H1 (cell line): ENCODE data around the gene NECAB3. TPM values are rescaled to one million over a fixed set of nuclear protein-coding genes. Genes with fewer than 3 reads are reported as not detected.
A peak's percentile ranks its signal among the peaks of the same experiment; 100 is the strongest.

ENCODE experiments used
- CTCF ChIA-PET: fragments of 300-600 bp; sonication (Branson Sonifier 250); formaldehyde crosslinking; loops from one replicate; lab custom pipeline; 2021; ENCODE audit not compliant: partially characterized antibody; lab: Charles Lee
- POLR2A ChIA-PET: fragments of 300-600 bp; sonication (Branson Sonifier 250); formaldehyde crosslinking; loops from one replicate; lab custom pipeline; 2021; ENCODE audit warnings: inconsistent platforms; ENCODE audit not compliant: partially characterized antibody; lab: Charles Lee
- DNase-seq, 2 experiments: peaks; one replicate each; pipeline versions ENCODE4 v3.0.0 to v3.0.0-alpha.2; 2010 to 2022; ENCODE audit warnings: low spot score in 2 of 2, low read depth in 1 of 2, mixed read lengths in 1 of 2
- FAIRE-seq: peaks from 2 replicates; lab custom pipeline; 2011; peaks lifted over from hg19 to GRCh38; lab: Jason Lieb, UNC
- H2AFZ ChIP-seq: 2 replicates; pipeline ENCODE4 v1.8.1; 2012; ENCODE audit warnings: low read length, inconsistent platforms
- H2AK5ac ChIP-seq: 2 replicates; pipeline ENCODE4 v1.6.1; 2013; ENCODE audit warnings: low read depth, low read length
- H2BK120ac ChIP-seq: replicated peaks from 2 replicates; pipeline ENCODE3; 2013; ENCODE audit warnings: low read depth, low read length, inconsistent platforms
- H2BK12ac ChIP-seq: 2 replicates; pipeline ENCODE4 v1.6.1; 2013; ENCODE audit warnings: low read depth, low read length
- H2BK15ac ChIP-seq: 2 replicates; pipeline ENCODE4 v1.6.1; 2013; ENCODE audit warnings: low read length
- H2BK20ac ChIP-seq: 2 replicates; pipeline ENCODE4 v1.6.1; 2013; ENCODE audit warnings: low read length
- H2BK5ac ChIP-seq: 2 replicates; pipeline ENCODE4 v1.6.1; 2013; ENCODE audit warnings: low read depth, low read length
- H3K14ac ChIP-seq: 2 replicates; pipeline ENCODE4 v1.6.1; 2013; ENCODE audit warnings: inconsistent platforms; ENCODE audit not compliant: insufficient read length
- H3K18ac ChIP-seq: 2 replicates; pipeline ENCODE4 v1.6.1; 2013; ENCODE audit warnings: low read length; ENCODE audit errors: extremely low read depth
- H3K23ac ChIP-seq: 2 replicates; pipeline ENCODE4 v1.6.1; 2013; ENCODE audit warnings: inconsistent platforms; ENCODE audit not compliant: insufficient read length
- H3K23me2 ChIP-seq: 2 replicates; pipeline ENCODE4 v1.6.1; 2013; ENCODE audit warnings: low read depth, low read length
- H3K27ac ChIP-seq: 2 replicates; pipeline ENCODE4 v1.6.1; 2011; ENCODE audit warnings: low read depth, low read length, inconsistent platforms
- H3K27me3 ChIP-seq, 4 experiments: replicated peaks in 1 of 4; 1 replicate in 1 of 4; 2 replicates in 3 of 4; pipeline versions ENCODE4 v1.6.1 to v1.8.1; 2011 to 2013; ENCODE audit warnings: low read length in 3 of 4, mild to moderate bottlenecking in 3 of 4, inconsistent platforms in 2 of 4, mixed read lengths in 2 of 4, moderate library complexity in 1 of 4; ENCODE audit not compliant: control insufficient read depth in 3 of 4, insufficient read depth in 3 of 4; ENCODE audit errors: extremely low read depth in 1 of 4
- H3K36me3 ChIP-seq, 4 experiments: 2 replicates each; pipeline versions ENCODE4 v1.6.1 to v1.8.1; 2011 to 2013; ENCODE audit warnings: mild to moderate bottlenecking in 4 of 4, low read length in 3 of 4, moderate library complexity in 2 of 4, control low read depth in 1 of 4, inconsistent platforms in 1 of 4; ENCODE audit not compliant: insufficient read depth in 4 of 4, control insufficient read depth in 2 of 4
- H3K4ac ChIP-seq: replicated peaks from 2 replicates; pipeline ENCODE3; 2013; ENCODE audit warnings: low read length, low read depth, mixed read lengths, inconsistent platforms; ENCODE audit not compliant: insufficient read length
- H3K4me1 ChIP-seq, 4 experiments: replicated peaks in 1 of 4; 1 replicate in 1 of 4; 2 replicates in 3 of 4; pipeline versions ENCODE4 v1.6.1 to v1.8.1; 2011 to 2013; ENCODE audit warnings: low read length in 3 of 4, inconsistent platforms in 2 of 4, mixed read lengths in 1 of 4; ENCODE audit not compliant: insufficient read depth in 4 of 4, control insufficient read depth in 3 of 4
- H3K4me2 ChIP-seq, 2 experiments: 2 replicates each; pipeline versions ENCODE4 v1.6.1 to v1.8.1; 2011 to 2013; ENCODE audit warnings: low read depth in 2 of 2, low read length in 2 of 2, control low read depth in 1 of 2, inconsistent platforms in 1 of 2, mild to moderate bottlenecking in 1 of 2; ENCODE audit not compliant: insufficient read depth in 1 of 2
- H3K4me3 ChIP-seq, 4 experiments: fragments of 200-600, 300-600 bp in 1 of 4; sonication (generic), shearing (Covaris generic), sonication (Bioruptor Twin) in 1 of 4; 2 replicates each; pipeline versions ENCODE4 v1.5.1 to v1.8.1; 2011 to 2016; ENCODE audit warnings: low read length in 4 of 4, low read depth in 3 of 4, control low read depth in 2 of 4, inconsistent platforms in 2 of 4, mild to moderate bottlenecking in 2 of 4, mixed read lengths in 1 of 4, moderate library complexity in 1 of 4; ENCODE audit not compliant: insufficient read depth in 2 of 4; ENCODE audit errors: extremely low read depth in 1 of 4
- H3K56ac ChIP-seq: replicated peaks from 2 replicates; pipeline ENCODE3; 2013; ENCODE audit warnings: low read depth, mild to moderate bottlenecking, mixed read lengths, low read length, inconsistent platforms; ENCODE audit not compliant: insufficient read length
- H3K79me1 ChIP-seq: 2 replicates; pipeline ENCODE4 v1.6.1; 2013; ENCODE audit warnings: low read depth, low read length, control low read depth
- H3K79me2 ChIP-seq, 2 experiments: 2 replicates each; pipeline versions ENCODE4 v1.6.1 to v1.8.1; 2012 to 2013; ENCODE audit warnings: low read length in 2 of 2, mild to moderate bottlenecking in 2 of 2, inconsistent platforms in 1 of 2; ENCODE audit not compliant: insufficient read depth in 2 of 2, control insufficient read depth in 1 of 2
- H3K9ac ChIP-seq, 4 experiments: replicated peaks in 1 of 4; 1 replicate in 1 of 4; 2 replicates in 3 of 4; pipeline versions ENCODE4 v1.6.1 to v1.8.1; 2011 to 2013; ENCODE audit warnings: low read depth in 3 of 4, low read length in 3 of 4, control low read depth in 2 of 4, mild to moderate bottlenecking in 2 of 4, moderate library complexity in 2 of 4, inconsistent platforms in 1 of 4; ENCODE audit errors: extremely low read depth in 1 of 4
- H3K9me3 ChIP-seq, 2 experiments: 2 replicates each; pipeline versions ENCODE4 v1.6.1 to v1.8.1; 2012 to 2013; ENCODE audit warnings: mild to moderate bottlenecking in 2 of 2, moderate library complexity in 2 of 2, control low read depth in 1 of 2, inconsistent platforms in 1 of 2, low read depth in 1 of 2, low read length in 1 of 2, mixed read lengths in 1 of 2; ENCODE audit not compliant: insufficient read depth in 2 of 2
- H4K20me1 ChIP-seq, 2 experiments: replicated peaks in 1 of 2; 2 replicates each; pipeline versions ENCODE3 to v1.8.1; 2011 to 2013; ENCODE audit warnings: inconsistent platforms in 2 of 2, low read length in 2 of 2, mild to moderate bottlenecking in 1 of 2; ENCODE audit not compliant: insufficient read depth in 2 of 2, control insufficient read depth in 1 of 2
- H4K5ac ChIP-seq: 2 replicates; pipeline ENCODE4 v1.6.1; 2013; ENCODE audit warnings: low read length, low read depth, mixed read lengths, inconsistent platforms; ENCODE audit not compliant: insufficient read length
- H4K8ac ChIP-seq: 2 replicates; pipeline ENCODE4 v1.8.0; 2013; ENCODE audit warnings: mild to moderate bottlenecking, moderate library complexity, low read length, inconsistent platforms; ENCODE audit not compliant: insufficient read depth; ENCODE audit errors: extremely low read depth
- H4K91ac ChIP-seq: replicated peaks from 2 replicates; pipeline ENCODE3; 2013; ENCODE audit warnings: low read length, mixed read lengths, inconsistent platforms; ENCODE audit not compliant: insufficient read length
- HDAC2 ChIP-seq, 2 experiments: fragments of 300-600 bp in 1 of 2; sonication (generic) in 1 of 2; IDR thresholded peaks; 2 replicates each; pipeline ENCODE4 v1.6.1; 2011 to 2012; ENCODE audit warnings: low read depth in 2 of 2, low read length in 2 of 2, mild to moderate bottlenecking in 2 of 2, moderate library complexity in 2 of 2, borderline replicate concordance in 1 of 2, inconsistent platforms in 1 of 2
- KDM4A ChIP-seq: IDR thresholded peaks from one replicate; pipeline ENCODE4 v1.7.1; 2012; ENCODE audit warnings: low read depth, mild to moderate bottlenecking, moderate library complexity, low read length, inconsistent platforms; ENCODE audit not compliant: severe bottlenecking
- RFX5 ChIP-seq: IDR thresholded peaks from 2 replicates; pipeline ENCODE4 v1.6.1; 2011; ENCODE audit warnings: low read depth, low read length, improper control_type of control experiment, borderline replicate concordance
- SAP30 ChIP-seq: fragments of 300-600 bp; sonication (generic); IDR thresholded peaks from 2 replicates; pipeline ENCODE4 v1.7.1; 2012; ENCODE audit warnings: low read length, moderate library complexity, mild to moderate bottlenecking, inconsistent platforms; ENCODE audit not compliant: insufficient read depth, insufficient replicate concordance
- SIN3A ChIP-seq, 2 experiments: IDR thresholded peaks in 1 of 2; conservative IDR thresholded peaks in 1 of 2; 2 replicates each; pipeline ENCODE4 v1.6.1; 2011 to 2012; ENCODE audit warnings: low read length in 2 of 2, improper control_type of control experiment in 1 of 2, low read depth in 1 of 2, mild to moderate bottlenecking in 1 of 2
- WGBS, 2 experiments: shearing (Covaris generic) in 1 of 2; methylation state at CpG; one replicate each; pipeline versions ENCODE4 v1.1.6 to v1.1.7; 2013 to 2015; ENCODE audit warnings: low lambda C conversion rate in 2 of 2, mixed read lengths in 2 of 2, inconsistent platforms in 1 of 2, low coverage in 1 of 2, missing lambda C conversion rate in 1 of 2; ENCODE audit not compliant: insufficient replicate concordance in 2 of 2, insufficient coverage in 1 of 2, insufficient read length in 1 of 2; ENCODE audit errors: extremely low coverage in 1 of 2, missing lambda C conversion rate in 1 of 2; 5-methylcytosine and 5-hydroxymethylcytosine counted together
- polyA plus RNA-seq, 7 experiments: library from polyadenylated mRNA; depleted of rRNA in 3 of 7; stranded (reverse) in 5 of 7; unstranded in 2 of 7; fragments of >200 nt in 5 of 7; fragments of 200-250 nt in 2 of 7; gene quantifications; 1 replicate in 5 of 7; 2 replicates in 1 of 7; 4 replicates in 1 of 7; pipeline versions ENCODE4 v1.2.1 to v1.2.3, GENCODE V29; 2011 to 2013; ENCODE audit warnings: missing spikeins in 2 of 7, mixed read lengths in 2 of 7
- total RNA-seq: library from RNA; stranded (reverse); fragmentation: NEBNext Ultra II Directional; extraction: Animal tissue kit (Norgen Biotek cat#: 25700); gene quantifications from 2 replicates; pipeline ENCODE4 v1.2.1, GENCODE V29; 2021
- TF ChIP-seq, protein P1 (sequence below): IDR thresholded peaks from 2 replicates; pipeline ENCODE4 v1.6.1; 2012; ENCODE audit warnings: inconsistent platforms
- TF ChIP-seq, protein P2 (sequence below): IDR thresholded peaks from 2 replicates; pipeline ENCODE4 v1.6.1; 2012; ENCODE audit warnings: inconsistent platforms

The NECAB3 gene
- total and polyA plus RNA-seq, 2 of the 8 experiments (the other 6 are each of a cell fraction or from before 2014, with no cell fraction given) = 20.5 to 46.2 TPM

- Histone ChIP-seq H4K5ac (no peak overlapping the region), H3K23ac (no peak overlapping the region), H2BK120ac (no peak overlapping the region), H2AFZ (no peak overlapping the region), H2BK20ac (no peak overlapping the region), H2AK5ac (peak overlapping the region; percentile 54; the same call in 1 of the 2 replicates), H3K4ac (peak overlapping the region; percentile 55), H3K4me3 (peak overlapping the region; percentile 86 to 97 (median 94)), H3K56ac (peak overlapping the region; percentile 51), H3K79me2 (peaks cover 0 to 48% of the 10 kb centered on the region in 2 experiments; a peak in 3 of 4 replicates), H3K23me2 (peaks cover 9% of the 10 kb centered on the region), H2BK12ac (peak overlapping the region; percentile 2; the same call in 1 of the 2 replicates), H2BK5ac (peak overlapping the region; percentile 10; the same call in 1 of the 2 replicates), H4K91ac (peak overlapping the region; percentile 44), H3K14ac (no peak overlapping the region), H3K79me1 (peaks cover 19% of the 10 kb centered on the region), H4K20me1 (peaks cover 11 to 31% of the 10 kb centered on the region in 2 experiments), H3K4me2 (peak overlapping the region; percentile 90 to 91), H2BK15ac (no peak overlapping the region), H3K4me1 (peaks cover 4 to 25% (median 15%) of the 10 kb centered on the region in 4 experiments), H3K9me3 (no peaks in the 10 kb centered on the region), H3K27me3 (peaks cover 0 to 7% (median 2%) of the 10 kb centered on the region in 4 experiments; a peak in 4 of 7 replicates), H3K36me3 (peaks cover 0 to 5% (median 0%) of the 10 kb centered on the region in 4 experiments; a peak in 1 of 8 replicates), H3K9ac (peak overlapping the region; percentile 81 to 100 (median 86)), H3K18ac (no peak overlapping the region; the same call in 1 of the 2 replicates), H3K27ac (peak overlapping the region; percentile 64), H4K8ac (peak overlapping the region; percentile 91; the same call in 1 of the 2 replicates)
- ChIA-PET CTCF (interaction anchor here (0.7 to 2.7 kb wide), 8 partner anchors 10 to 93 kb away, joined by 3 to 17 read pairs (median 3); partner anchors contain the start of gene ACTL10), POLR2A (interaction anchor here (0.6 to 14.0 kb wide), 10 partner anchors 8 to 107 kb away, joined by 3 to 245 read pairs (median 6); partner anchors contain the start of genes ACTL10, C20orf144, NECAB3 and PXMP4)
- peak in 1 of 2 experiments; percentile 63 for DNase-seq
- WGBS, 2 experiments = 4% methylated on average over 12 of the region's 53 CpGs; no CpG with 5 or more reads in 1 of the 2 experiments
- no peak for FAIRE-seq
- TF ChIP-seq SAP30 (peak; percentile 78), HDAC2 (IDR thresholded peaks at IDR 0.05; ENCODE audit: borderline replicate concordance in 1 of 2, low read depth in 2 of 2, low read length in 2 of 2) (peak in 1 of 2 experiments; percentile 80; a peak in 1 of 4 replicates), KDM4A (peak; percentile 12), RFX5 (no peak), SIN3A (conservative IDR thresholded peaks at IDR 0.05 in 1 of 2, IDR thresholded peaks at IDR 0.05 in 1 of 2; ENCODE audit: low read depth in 1 of 2, low read length in 2 of 2) (0 out of 4 replicates have a peak, but pooled peaks have one; percentile 9 to 25)
- TF ChIP-seq, protein P1, sequence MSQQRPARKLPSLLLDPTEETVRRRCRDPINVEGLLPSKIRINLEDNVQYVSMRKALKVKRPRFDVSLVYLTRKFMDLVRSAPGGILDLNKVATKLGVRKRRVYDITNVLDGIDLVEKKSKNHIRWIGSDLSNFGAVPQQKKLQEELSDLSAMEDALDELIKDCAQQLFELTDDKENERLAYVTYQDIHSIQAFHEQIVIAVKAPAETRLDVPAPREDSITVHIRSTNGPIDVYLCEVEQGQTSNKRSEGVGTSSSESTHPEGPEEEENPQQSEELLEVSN = 0 out of 2 replicates have a peak, but pooled peaks have one; percentile 30
- TF ChIP-seq, protein P2, sequence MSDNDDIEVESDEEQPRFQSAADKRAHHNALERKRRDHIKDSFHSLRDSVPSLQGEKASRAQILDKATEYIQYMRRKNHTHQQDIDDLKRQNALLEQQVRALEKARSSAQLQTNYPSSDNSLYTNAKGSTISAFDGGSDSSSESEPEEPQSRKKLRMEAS = peak; percentile 54; the same call in 1 of the 2 replicates
These were observed 11.3 kb upstream of the NECAB3 start for GRCh38 chr20:33685328-33686099.
